K562 (cell line): ENCODE measurements around the gene GATA1. TPM values are rescaled to one million over a fixed set of nuclear protein-coding genes. Genes with fewer than 3 reads are reported as not detected.

Source experiments
- BRCA1 ChIP-seq, 2 experiments: fragments of 450-650 bp in 1 of 2; sonication (generic) in 1 of 2; formaldehyde crosslinking in 1 of 2; IDR thresholded peaks; 2 replicates each; pipeline versions ENCODE4 v1.5.0 to v1.6.1; 2017 to 2020; ENCODE audit warnings: mild to moderate bottlenecking in 1 of 2, missing genetic modification reagents in 1 of 2
- CBFA2T3 ChIP-seq: fragments of 450-650 bp; IDR thresholded peaks from 2 replicates; pipeline ENCODE4 v1.6.1; 2017
- FOXK2 ChIP-seq, 2 experiments: fragments of 450-650 bp; IDR thresholded peaks in 1 of 2; conservative IDR thresholded peaks in 1 of 2; 2 replicates each; pipeline ENCODE4 v1.6.1; 2016; ENCODE audit warnings: low read depth in 2 of 2, mild to moderate bottlenecking in 1 of 2
- HDAC6 ChIP-seq: IDR thresholded peaks from 2 replicates; pipeline ENCODE4 v1.6.1; 2012; ENCODE audit warnings: low read depth, mild to moderate bottlenecking, control low read depth, inconsistent platforms, low read length, moderate library complexity
- LEF1 ChIP-seq: fragments of 450-650 bp; IDR thresholded peaks from 2 replicates; pipeline ENCODE4 v1.6.1; 2016; ENCODE audit warnings: mild to moderate bottlenecking
- MAFK ChIP-seq: IDR thresholded peaks from 2 replicates; pipeline ENCODE4 v1.6.1; 2011; ENCODE audit warnings: low read length, improper control_type of control experiment
- MLLT1 ChIP-seq, 2 experiments: fragments of 450-650 bp; IDR thresholded peaks; 2 replicates each; pipeline ENCODE4 v1.6.1; 2016
- PHB2 ChIP-seq: fragments of 450-650 bp; IDR thresholded peaks from 2 replicates; pipeline ENCODE4 v1.6.1; 2017; ENCODE audit warnings: low read depth
- RNF2 ChIP-seq: sonication (generic); IDR thresholded peaks from 2 replicates; pipeline ENCODE4 v1.6.1; 2016
- ZFP91 ChIP-seq: sonication (generic); formaldehyde crosslinking; IDR thresholded peaks from 2 replicates; pipeline ENCODE4 v1.8.0; 2022; ENCODE audit warnings: mild to moderate bottlenecking, missing genetic modification reagents
- ZNF644 ChIP-seq: fragments of 200-800 bp; sonication (Bioruptor generic); IDR thresholded peaks from 2 replicates; pipeline ENCODE4 v1.6.1; 2016; ENCODE audit warnings: low read depth, missing genetic modification characterization, missing compliant biosample characterization
- ZSCAN32 ChIP-seq: fragments of 450-650 bp; formaldehyde crosslinking; IDR thresholded peaks from 2 replicates; pipeline ENCODE4 v1.4.0; 2020; ENCODE audit warnings: mild to moderate bottlenecking, moderate library complexity
- polyA plus RNA-seq, 8 experiments: library from polyadenylated mRNA; depleted of rRNA in 4 of 8; stranded (reverse) in 5 of 8; unstranded in 3 of 8; fragments of >200 nt; fragmentation: Nextera tagmentation in 2 of 8; fragmentation: Illumina TruSeq in 1 of 8; extraction: Ambion mirVana in 2 of 8; extraction: Trizol in 1 of 8; gene quantifications; 2 replicates each; pipeline versions ENCODE4 v1.2.1 to v1.2.3, GENCODE V29; 2011 to 2014; ENCODE audit warnings: inconsistent platforms in 1 of 8, missing spikeins in 1 of 8
- total RNA-seq, 7 experiments: library from RNA; depleted of rRNA in 6 of 7; stranded (reverse); fragments of >200 nt in 6 of 7; fragmentation: Illumina TruSeq in 2 of 7; extraction: Trizol in 2 of 7; gene quantifications; 2 replicates each; pipeline versions ENCODE4 v1.2.1 to v1.2.3, GENCODE V29; 2011 to 2021; ENCODE audit warnings: low replicate concordance in 1 of 7
- TF ChIP-seq, protein P1 (sequence below): fragments of 450-650 bp; IDR thresholded peaks from 2 replicates; pipeline ENCODE4 v1.6.1; 2016; ENCODE audit warnings: low read depth
- TF ChIP-seq, protein P2 (sequence below): fragments of 150-350 bp; conservative IDR thresholded peaks from 2 replicates; pipeline ENCODE4 v1.6.1; 2014; ENCODE audit warnings: low read length

The GATA1 gene
- total and polyA plus RNA-seq, 9 of the 15 experiments (the other 6 are each of a cell fraction or from before 2014, with no cell fraction given), result 11.9 to 291 (median 116) TPM

DNA sequence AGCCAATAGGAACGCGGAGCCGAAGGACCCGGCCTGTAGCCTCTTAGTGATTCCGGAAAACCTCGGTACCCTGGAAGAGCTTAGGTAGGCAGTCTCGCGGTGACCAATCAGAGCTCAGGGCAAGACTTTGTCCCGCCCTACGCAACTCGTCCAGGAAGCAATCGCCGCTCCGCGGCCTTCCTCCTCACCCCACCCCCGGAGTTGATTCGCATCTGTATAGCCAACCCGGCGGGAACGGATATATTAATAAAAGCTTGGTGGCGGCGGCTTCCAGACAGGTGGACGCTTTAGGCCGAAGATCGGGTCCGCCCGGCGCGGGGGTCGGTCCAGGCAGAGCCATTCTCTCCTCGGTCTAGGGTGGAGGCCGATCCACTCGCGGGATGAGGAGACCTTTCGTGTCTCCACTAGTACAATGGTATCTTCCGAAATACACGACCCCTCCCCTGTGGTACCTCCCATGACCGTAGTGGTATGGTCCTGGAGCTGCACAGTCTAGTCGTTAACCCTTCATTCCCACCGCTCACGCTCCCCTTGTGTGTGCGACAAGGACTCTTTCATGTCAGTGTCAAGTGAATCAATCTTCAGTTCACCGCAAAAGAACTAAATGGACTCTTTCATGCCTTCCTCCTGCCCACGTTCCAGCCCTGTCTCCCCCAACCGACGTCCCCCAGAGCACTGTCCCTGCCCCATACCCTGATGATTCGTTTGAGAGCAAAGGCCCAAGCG lies 49.0 kb upstream of the GATA1 start (continued):
- TF ChIP-seq BRCA1 (IDR thresholded peaks at IDR 0.05), result no peak
- TF ChIP-seq BRCA1 (CRISPR knock-in tag; IDR thresholded peaks at IDR 0.05), result no peak
- TF ChIP-seq MLLT1 (IDR thresholded peaks at IDR 0.05), result peak; percentile 33 to 67; a peak in 3 of 4 replicates
- TF ChIP-seq FOXK2 (conservative IDR thresholded peaks at IDR 0.05 in 1 of 2, IDR thresholded peaks at IDR 0.05 in 1 of 2; ENCODE audit: low read depth in 2 of 2), result peak in 1 of 2 experiments; percentile 99; a peak in 3 of 4 replicates
- TF ChIP-seq ZFP91, result no peak
- peak; percentile 47; the same call in 1 of the 2 replicates for TF ChIP-seq LEF1
- no peak for TF ChIP-seq HDAC6
- TF ChIP-seq ZSCAN32 (CRISPR knock-in tag), result no peak
- TF ChIP-seq ZNF644 (tag), result no peak
- TF ChIP-seq RNF2, result no peak
- peak; percentile 45; the same call in 1 of the 2 replicates for TF ChIP-seq MAFK
- TF ChIP-seq, protein P1, sequence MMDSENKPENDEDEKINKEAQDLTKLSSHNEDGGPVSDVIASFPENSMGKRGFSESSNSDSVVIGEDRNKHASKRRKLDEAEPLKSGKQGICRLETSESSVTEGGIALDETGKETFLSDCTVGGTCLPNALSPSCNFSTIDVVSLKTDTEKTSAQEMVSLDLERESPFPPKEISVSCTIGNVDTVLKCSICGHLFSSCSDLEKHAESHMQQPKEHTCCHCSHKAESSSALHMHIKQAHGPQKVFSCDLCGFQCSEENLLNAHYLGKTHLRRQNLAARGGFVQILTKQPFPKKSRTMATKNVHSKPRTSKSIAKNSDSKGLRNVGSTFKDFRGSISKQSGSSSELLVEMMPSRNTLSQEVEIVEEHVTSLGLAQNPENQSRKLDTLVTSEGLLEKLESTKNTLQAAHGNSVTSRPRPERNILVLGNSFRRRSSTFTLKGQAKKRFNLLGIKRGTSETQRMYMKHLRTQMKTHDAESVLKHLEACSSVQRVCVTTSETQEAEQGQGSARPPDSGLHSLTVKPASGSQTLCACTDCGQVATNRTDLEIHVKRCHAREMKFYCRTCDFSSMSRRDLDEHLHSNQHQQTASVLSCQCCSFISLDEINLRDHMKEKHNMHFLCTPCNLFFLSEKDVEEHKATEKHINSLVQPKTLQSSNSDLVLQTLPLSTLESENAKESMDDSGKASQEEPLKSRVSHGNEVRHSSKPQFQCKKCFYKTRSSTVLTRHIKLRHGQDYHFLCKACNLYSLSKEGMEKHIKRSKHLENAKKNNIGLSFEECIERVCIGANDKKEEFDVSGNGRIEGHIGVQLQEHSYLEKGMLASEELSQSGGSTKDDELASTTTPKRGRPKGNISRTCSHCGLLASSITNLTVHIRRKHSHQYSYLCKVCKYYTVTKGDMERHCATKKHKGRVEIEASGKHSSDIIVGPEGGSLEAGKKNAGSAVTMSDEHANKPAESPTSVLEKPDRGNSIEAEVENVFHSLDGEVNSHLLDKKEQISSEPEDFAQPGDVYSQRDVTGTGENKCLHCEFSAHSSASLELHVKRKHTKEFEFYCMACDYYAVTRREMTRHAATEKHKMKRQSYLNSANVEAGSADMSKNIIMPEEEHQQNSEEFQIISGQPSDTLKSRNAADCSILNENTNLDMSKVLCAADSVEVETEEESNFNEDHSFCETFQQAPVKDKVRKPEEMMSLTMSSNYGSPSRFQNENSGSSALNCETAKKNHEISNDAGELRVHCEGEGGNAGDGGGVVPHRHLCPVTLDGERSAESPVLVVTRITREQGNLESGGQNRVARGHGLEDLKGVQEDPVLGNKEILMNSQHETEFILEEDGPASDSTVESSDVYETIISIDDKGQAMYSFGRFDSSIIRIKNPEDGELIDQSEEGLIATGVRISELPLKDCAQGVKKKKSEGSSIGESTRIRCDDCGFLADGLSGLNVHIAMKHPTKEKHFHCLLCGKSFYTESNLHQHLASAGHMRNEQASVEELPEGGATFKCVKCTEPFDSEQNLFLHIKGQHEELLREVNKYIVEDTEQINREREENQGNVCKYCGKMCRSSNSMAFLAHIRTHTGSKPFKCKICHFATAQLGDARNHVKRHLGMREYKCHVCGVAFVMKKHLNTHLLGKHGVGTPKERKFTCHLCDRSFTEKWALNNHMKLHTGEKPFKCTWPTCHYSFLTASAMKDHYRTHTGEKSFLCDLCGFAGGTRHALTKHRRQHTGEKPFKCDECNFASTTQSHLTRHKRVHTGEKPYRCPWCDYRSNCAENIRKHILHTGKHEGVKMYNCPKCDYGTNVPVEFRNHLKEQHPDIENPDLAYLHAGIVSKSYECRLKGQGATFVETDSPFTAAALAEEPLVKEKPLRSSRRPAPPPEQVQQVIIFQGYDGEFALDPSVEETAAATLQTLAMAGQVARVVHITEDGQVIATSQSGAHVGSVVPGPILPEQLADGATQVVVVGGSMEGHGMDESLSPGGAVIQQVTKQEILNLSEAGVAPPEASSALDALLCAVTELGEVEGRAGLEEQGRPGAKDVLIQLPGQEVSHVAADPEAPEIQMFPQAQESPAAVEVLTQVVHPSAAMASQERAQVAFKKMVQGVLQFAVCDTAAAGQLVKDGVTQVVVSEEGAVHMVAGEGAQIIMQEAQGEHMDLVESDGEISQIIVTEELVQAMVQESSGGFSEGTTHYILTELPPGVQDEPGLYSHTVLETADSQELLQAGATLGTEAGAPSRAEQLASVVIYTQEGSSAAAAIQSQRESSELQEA, result no peak
- no peak for TF ChIP-seq PHB2
- no peak for TF ChIP-seq CBFA2T3
- TF ChIP-seq, protein P2, sequence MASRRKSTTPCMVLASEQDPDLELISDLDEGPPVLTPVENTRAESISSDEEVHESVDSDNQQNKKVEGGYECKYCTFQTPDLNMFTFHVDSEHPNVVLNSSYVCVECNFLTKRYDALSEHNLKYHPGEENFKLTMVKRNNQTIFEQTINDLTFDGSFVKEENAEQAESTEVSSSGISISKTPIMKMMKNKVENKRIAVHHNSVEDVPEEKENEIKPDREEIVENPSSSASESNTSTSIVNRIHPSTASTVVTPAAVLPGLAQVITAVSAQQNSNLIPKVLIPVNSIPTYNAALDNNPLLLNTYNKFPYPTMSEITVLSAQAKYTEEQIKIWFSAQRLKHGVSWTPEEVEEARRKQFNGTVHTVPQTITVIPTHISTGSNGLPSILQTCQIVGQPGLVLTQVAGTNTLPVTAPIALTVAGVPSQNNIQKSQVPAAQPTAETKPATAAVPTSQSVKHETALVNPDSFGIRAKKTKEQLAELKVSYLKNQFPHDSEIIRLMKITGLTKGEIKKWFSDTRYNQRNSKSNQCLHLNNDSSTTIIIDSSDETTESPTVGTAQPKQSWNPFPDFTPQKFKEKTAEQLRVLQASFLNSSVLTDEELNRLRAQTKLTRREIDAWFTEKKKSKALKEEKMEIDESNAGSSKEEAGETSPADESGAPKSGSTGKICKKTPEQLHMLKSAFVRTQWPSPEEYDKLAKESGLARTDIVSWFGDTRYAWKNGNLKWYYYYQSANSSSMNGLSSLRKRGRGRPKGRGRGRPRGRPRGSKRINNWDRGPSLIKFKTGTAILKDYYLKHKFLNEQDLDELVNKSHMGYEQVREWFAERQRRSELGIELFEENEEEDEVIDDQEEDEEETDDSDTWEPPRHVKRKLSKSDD, result no peak
